Measurements from ENCODE around the gene ERCC8. TPM values are rescaled to one million over a fixed set of nuclear protein-coding genes. Genes with fewer than 3 reads are reported as not detected.
"Not testable (repeated sequence)": the region's sequence is repeated elsewhere in the genome, so short reads cannot be mapped to it uniquely, and the experiment has no call there.

ERCC8 gene
- polyA plus RNA-seq, 10 donors = 12.2 to 16.3 (median 14.0) TPM

DNA sequence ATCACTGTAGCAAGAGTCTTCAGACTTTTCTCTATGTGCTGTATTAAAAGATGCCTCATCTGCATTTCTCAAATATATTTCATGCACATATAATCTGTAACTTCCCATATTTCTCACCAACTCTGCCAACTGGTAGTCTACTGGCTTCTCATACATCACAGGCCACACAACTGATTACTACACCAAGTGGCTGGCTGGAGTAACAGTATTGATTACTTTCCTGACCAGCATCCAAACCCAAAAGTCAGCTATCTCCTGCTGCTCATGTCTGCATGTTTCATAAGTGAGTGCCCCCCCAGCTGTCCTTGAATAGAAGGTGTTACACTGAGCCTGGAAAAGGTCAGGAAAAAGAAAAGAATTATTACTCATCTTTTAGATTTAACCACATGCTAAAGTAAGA, 17.4 kb downstream of the ERCC8 start:
- DNase-seq = no peak

DNA sequence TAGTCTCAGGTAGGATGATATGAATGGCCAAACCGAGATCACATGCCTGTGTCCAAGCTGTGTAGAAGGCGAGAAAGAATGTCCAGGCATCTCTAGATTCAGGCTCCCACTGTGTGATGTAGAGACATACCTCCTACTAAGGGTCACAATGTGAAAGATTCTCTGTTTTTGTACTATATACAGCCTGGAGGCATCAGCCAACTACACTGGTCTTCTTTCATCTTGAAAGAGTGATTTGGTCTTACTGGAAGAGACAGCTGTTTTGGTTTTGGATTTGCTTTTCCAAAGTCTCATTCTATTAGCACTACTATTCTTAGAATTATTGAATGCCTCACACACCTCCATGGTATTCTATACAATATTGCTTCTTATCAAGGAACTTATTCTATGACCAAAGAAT, 26.4 kb downstream of the ERCC8 start:
- DNase-seq = no peak

DNA sequence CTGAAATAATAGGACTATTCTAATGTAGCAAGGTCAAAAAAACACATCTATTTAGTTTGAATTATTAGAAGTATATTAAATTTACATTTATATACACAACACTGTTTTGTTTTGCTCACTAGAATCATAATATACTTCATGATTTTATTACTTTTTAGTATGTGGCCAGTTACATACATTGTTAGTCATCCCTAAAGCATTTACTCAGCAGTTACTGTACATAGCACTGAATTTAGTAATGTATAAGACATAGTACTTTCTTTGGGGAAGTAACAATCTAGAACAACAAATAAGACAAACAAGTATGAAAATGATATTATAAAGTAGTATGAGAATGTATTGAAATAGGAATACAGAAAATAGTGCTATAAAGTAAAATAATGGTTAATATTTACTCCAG, 28.2 kb downstream of the ERCC8 start:
- DNase-seq = peak in 1 of 3 donors; percentile 2

DNA sequence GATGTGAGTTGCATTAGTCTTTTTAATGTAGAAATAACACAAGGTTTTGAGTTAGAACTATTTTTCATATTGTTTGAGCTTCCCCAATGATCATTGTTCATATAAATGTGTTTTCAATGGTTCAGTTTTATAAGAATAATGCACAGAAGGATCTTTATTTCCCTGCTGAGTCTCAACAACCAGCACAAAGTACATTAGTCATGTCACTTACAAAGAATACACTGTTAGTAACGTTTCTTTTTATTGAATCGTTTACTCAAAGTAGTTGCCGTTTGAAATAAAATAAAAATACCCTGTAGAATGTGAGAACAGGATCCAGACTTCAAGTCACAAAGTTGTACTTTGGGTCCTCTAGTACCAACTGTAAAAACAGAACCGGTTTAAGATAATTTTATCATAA, 41.5 kb downstream of the ERCC8 start:
- DNase-seq = no peak

DNA sequence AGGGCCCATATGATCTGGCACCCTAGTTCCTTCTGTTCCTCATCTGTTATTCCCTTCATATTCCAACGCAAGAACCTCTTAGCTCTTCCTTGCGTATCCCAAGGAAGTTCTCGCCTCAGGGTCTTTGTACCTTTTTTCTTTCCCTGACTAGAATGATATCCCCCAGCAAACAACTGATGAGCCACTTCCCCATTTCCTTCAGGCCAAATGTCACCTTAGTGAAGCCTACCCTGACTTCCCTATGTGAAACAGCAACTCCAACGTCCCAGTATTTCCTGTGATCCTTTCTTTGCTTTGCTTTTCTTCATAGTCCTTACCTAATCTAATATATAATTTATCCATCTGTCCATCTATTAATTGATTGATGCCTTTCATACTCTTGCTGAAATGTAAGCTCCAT, 47.9 kb downstream of the ERCC8 start:
- DNase-seq = no peak

DNA sequence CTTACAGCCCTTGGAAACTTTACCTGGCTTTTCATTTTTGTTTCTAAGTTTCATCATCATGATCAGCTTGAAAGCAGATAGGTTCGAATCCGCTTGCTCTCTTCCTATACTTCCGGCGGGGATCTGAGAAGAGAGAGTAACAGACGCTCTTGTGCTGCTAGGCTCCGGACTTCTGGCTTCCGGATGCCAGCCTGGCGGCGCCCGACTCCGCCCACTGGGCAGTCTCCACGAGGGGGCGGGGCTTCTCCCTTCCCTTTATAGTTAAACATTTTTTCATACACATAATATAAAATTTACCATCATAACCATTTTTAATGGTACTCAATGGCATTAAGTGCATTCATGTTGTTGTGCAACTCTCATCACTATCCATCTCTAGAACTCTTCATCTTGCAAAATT, 51.3 kb downstream of the ERCC8 start:
- no peak for DNase-seq

DNA sequence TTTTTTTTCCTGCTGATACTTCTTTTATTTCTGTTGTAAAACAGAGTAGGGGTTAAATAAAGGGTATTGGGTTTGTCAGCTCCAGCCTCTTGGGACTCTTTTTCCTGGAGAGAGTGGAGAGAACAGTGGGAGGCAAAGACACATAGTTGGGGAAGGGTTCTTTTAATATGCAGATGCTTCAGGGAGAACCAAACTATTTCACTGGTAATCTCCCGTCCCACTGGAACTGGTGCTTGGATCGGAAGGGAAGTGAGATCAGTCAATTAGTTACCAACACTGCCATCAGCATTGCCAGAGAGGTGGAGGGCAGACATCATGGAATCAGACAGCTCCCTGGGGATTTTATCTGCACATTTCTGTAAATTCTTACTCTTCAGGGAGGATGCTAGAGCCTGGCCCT, 53.2 kb downstream of the ERCC8 start:
- DNase-seq = no peak

DNA sequence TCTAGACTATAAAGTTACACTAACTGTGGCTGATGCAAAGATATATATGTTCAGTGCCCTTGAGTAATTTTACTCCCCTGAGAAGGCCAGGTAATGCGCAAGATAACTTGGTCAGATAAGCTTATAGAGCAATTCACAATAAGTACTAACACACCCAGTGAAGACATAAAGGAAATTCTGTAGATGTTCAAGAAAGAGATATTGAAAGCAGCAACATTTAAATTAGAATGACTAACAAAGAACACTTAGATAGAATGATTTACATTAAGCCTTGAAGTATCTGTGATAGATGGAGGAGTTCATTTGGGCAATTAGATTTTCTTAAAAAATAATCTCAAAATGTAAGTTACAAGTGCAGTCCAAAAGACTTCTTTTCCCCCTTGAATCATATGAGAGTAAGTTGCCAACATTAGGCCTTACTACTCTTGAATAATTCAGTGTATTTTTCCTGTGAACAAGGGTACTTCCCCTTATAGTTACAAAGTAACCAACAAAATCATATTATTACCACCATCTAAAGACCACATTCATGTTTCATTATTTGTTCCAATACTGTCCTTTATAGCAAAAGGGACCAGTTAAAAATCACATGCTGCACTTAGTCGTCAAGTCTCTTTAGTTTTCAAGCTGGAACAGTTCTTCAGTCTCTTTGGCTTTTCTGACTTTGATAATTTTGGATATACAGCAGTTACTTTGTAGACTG, 56.4 kb downstream of the ERCC8 start:
- DNase-seq = no peak

DNA sequence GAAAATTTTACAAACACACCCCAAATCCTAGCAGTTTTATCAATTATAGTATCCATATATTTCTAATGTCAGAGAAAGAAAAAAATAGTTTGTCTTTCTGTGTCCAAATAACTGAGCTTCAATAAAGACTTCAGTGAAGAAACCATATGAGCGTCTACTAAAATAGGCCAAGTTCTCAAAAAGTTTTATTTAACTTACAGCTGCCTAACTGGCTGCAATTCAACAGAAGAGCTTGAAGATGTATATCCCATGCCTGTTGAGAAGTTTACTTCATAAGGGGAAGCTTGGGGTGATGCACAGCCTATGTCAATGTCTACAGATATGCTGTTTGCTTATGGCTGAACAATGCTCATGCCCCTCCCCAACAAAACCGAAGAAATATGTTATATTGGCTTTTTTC, 57.1 kb downstream of the ERCC8 start:
- peak in 1 of 3 donors; percentile 13 for DNase-seq

DNA sequence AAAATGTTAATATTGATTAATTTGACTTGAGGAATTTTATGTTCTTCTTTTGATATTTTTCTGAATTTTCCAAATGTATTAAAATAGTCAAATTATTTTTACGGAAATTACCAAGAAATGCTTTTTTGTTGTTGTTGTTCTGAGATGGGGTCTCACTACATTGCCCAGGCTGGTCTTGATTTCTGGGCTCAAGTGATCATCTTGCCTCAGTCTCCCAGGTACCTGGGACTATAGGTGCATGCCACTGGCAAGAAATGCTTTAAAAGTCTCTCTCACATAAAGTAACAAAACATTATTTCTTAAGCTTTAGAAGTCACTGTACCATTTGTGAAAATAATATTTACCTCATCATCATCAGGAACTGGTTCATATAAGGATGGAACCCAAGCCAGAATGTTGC, 57.8 kb downstream of the ERCC8 start:
- no peak for DNase-seq

DNA sequence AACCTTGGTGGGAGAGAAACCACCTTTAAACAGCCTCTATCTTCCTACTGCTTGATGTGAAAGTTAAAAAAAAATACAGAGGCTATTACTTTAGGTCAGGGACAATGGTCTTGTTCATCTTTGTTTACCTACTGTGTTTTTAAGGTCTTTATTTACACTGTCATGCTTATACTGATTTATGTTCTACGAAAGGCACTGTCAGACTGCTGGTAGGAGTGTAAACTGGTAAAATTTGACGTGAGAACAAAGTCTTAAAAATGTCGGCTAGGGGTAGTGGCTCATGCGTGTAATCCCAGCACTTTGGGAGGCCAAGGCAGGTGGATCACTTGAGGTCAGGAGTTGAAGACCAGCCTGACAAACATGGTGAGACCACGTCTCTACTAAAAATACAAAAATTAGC, 58.7 kb downstream of the ERCC8 start:
- no peak for DNase-seq

DNA sequence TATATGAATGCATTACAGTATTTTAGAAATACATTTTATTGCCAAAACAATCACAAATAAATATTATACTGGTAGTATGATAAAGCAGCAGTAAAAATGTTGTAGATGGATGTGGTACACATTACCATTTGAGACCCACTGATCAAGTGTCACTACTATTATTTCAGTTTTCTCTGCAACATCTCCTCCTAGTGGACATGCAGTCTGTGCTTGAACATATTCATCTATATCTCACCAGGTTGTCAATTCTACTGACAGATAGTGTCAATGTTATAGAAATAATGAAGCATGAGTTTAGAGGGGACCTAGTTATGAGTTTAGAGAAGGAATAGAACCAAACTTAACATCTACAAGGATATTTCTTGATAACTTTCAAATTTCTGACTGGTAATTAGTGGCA, 61.6 kb downstream of the ERCC8 start:
- DNase-seq = no peak

DNA sequence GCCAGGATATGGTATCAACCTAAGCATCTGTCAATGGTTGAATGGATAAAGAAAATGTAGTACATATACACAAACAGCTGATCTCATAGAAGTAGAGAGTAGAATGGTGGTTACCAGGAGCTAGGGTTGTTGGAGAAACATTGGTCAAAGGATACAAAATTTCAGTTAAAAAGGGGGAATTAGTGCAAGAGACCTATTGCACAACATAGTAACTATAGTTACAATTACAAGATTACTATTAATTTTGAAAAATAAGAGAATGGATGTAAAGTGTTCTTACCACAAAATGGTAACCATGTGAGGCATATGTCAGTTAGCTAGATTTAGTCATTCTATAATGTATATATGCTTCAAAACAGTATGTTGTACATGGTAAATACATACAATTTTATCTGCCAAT, 72.0 kb downstream of the ERCC8 start:
- DNase-seq = no peak

DNA sequence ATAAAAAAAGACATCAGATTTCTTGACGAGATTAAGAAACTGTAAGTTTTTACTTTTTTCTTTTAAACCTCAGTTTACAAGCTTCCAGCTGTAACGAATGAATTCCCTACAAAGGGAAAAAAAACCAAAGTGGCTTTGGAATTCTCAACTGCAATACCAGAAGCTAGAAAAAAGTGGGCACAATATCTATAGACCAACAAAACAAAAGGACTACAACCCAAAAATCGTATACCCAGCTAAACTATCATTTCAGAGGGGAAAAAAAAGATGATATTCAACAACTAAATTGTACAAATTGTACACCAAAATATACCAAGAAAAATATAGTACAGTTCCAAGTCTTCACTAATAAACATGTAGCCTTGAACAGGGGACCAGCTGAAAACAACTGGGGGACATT, 74.0 kb downstream of the ERCC8 start:
- DNase-seq = no peak

DNA sequence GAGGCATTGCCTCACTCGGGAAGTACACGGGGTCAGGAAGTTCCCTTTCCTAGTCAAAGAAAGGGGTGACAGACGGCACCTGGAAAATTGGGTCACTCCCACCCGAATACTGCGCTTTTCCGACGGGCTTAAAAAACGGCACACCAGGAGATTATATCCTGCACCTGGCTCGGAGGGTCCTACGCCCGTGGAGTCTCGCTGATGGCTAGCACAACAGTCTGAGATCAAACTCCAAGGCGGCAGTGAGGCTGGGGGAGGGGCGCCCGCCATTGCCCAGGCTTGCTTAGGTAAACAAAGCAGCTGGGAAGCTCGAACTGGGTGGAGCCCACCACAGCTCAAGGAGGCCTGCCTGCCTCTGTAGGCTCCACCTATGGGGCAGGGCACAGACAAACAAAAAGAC, 84.3 kb downstream of the ERCC8 start:
- DNase-seq = not testable (repeated sequence)

DNA sequence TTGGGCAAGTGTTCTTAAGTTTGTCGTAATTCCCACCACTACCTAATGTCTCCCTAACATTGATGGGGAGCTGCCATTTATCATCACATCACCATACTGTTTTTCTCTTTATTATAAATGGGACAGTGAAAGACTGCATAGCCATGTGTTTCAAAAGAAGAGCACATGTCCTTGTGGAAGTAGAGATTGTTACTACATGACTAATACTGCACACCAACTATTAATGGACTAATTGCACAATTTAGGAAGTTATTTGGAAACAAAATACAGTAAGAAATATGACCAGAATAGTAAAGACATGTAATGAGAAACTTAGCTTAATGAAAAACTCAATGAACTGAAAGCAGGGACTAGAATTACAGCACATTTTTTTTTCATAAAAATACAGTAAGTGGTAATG, 88.8 kb downstream of the ERCC8 start:
- DNase-seq = no peak

DNA sequence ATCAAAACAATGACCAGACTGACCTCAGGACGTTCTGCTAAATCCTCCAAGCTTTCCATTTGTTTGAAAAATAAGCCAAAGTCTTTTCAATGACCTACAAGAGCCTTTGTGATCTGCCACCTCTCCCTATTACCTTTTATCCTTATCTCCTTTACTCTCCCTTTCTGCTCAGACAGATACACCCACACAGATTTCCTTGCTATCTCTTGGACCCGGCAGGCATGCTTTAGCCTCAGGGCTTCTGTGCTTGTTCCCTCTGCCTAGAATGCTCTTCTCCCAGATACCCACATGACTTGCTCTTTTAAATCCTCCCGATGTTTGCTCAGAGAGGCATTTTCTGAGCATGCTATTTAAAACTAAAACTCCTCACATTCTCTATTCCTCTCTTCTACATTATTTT, 91.9 kb downstream of the ERCC8 start:
- no peak for DNase-seq

DNA sequence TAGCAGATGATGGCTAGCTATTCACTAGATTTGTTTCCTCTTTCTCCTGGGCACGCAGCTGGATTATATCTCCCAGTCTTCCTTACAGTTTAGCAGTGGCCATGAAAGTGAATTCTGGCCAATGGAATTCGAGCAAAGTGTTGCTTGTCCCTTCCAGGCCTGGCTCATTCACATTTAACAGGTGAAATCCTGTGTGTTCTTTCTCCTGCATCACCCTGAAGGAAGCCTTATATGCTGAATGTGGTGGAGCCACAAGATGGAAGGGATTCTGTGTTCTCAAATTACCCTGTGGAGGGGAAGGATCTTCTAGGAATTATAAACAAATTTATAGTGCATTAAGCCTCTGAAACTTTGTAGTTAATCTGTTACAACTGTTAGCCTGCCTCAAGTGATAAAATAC, 92.6 kb downstream of the ERCC8 start:
- DNase-seq = no peak

DNA sequence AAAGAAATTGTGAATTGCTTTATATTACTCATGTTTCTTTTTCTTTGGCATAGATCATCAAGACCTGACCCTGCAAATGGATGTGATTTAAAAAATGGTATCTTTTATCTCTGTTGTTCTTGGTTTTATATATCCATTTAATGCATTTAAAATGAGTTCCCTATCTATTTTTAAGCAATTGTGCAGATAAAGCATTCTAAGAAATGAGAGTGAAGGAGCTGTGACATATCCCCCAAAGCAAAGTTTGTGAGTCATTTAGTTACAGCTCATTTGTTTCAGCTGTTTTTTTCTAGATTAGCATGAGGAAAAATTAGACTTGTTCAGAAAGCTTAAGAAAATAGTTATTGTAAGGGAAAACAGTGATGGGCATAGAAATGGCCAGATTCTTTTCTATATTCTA, 93.2 kb downstream of the ERCC8 start:
- DNase-seq = no peak

DNA sequence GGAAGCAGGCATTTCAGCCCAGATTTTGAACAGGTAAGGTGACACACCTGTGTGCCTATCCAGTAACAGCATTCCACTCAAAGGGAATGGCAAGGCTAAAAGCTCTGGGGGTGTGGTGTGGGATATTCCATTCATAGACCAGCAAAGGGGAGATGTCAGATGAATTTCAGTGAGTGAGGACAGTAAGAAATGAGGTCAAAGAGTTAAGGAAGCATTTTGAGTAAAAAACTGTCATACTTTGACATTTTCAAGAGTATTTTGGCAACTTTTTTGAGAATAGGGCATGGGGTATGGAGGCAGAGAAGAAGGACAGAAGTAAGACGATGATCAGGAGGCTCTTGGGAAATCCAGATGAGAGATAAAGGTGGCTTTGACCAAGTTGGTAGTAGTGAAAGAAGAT, 98.6 kb downstream of the ERCC8 start:
- DNase-seq = no peak

DNA sequence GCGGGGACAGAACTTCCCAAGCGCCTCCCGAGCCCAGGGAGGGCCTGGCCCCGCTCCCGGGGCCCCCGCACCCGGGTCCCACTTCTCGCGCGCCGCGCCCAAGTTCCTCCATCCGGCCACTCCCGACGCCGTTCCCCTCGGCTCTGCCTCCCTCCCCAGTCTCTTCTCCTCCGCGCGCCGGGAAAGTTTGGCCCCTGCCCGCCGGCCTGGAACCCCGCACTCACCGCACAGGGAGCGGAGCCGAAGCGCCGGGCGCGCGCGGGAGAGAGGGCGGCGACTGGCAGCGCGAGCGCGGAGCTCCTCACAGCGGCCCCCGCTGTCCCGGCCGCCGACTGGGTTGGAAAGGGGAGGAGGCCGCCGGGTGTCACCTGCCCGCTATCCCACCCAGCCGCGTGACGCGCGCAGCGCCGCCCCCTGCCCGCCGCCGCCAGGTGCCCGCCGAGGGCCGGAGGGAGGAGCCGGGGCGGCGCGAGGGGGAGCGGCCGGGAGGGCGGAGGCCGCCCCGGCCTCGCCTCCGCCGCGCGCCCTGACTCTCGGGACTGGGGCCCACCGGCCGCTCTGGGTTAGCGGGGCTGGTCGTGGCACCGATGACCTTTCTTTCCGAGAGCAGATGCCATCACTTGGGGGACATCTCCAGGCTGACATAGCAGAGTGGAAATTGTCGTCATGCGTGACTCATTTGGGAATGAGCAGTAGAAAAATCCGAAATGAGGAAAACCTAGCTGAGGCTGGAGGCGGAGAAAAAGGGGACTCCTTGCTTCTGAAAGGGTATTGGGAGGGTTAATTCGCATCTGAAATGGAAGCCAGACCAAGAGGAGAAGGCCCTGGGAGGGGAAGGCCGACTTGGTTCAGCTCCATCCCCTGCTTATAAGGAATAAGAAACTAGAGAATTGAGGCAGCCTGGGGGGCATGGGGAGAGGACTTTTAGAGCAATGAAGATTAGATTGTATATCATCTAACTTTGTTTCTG, 100.6 kb downstream of the ERCC8 start, which contains the start of gene ELOVL7:
ELOVL7 (minus strand) TSS at position 334 of the 970 bp plus-strand sequence. CDS start 56,872 bp downstream, outside the sequence.
- DNase-seq = peak; percentile 6 to 61 (median 24)

DNA sequence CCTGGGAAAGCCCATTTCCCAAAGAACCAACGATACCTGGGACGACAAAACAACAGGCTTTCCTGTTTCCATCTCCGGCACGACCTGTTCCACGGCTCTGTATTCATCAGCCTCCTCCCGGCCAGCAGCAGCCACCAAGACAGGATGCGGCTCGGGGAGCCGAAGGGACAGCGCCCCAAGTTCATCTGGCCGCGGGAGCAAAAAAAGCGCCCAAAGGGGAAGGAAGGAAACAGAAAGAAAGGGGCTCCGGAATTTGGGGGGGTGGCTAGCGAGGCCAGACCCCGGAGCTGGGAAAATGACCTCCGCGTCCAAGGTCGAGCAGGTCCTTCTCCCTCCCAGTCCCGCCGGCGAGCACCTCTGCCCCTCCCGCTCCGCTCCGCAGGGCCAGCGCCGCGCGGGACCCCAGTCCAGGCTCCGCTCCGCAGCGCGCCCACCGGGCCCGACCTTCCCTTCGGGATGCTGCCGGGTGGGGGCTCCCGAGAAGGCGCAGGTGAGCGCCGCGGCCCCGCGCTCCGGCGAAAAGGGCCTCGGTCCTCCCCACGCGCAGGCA, 101.4 kb downstream of the ERCC8 start:
- DNase-seq = peak in 1 of 3 donors; percentile 32

DNA sequence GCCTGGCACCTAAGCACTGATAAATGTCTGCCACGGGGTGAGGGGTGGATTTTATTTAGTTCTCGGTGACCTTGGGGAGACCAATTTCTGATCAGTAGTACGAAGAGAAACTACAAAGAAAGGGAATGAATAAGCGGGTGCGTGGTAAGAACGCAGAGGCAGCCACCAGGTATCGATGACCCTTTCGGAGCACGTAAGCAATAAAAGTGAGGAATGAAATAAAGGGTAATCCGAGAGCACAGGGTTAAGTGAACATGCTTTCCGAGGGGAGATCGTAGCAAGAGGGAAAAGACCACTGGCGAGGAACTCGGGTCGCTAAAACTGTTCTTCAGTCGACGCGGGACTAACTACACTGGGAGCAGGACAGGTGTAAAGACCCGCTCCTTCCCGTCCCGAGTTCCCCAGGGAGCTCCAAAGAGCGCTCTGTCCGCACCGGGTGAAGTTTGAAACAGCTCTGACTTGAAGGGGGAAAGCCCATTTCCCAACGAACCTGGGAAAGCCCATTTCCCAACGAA, 101.9 kb downstream of the ERCC8 start:
- DNase-seq = no peak
